Measurements from ENCODE around the gene CES1.
"Not testable (repeated sequence)": the region's sequence is repeated elsewhere in the genome, so short reads cannot be mapped to it uniquely, and the experiment has no call there.

The CES1 gene

GRCh38 chr16:55868137-55868536, 35.2 kb upstream of the CES1 start:
- no peak for DNase-seq (ENCODE audit: low spot score)
- TF ChIP-seq CTCF (IDR thresholded peaks at IDR 0.05; ENCODE audit: extremely low read depth, missing control alignments), result no peak

GRCh38 chr16:55861288-55861687, 28.4 kb upstream of the CES1 start:
- no peak for DNase-seq (ENCODE audit: low spot score)
- no peak for TF ChIP-seq CTCF (IDR thresholded peaks at IDR 0.05; ENCODE audit: extremely low read depth, missing control alignments)

- DNase-seq (ENCODE audit: low spot score), result not testable (repeated sequence)
Observed at GRCh38 chr16:55857650-55858049, 24.8 kb upstream of the CES1 start.

GRCh38 chr16:55856950-55857349, 24.1 kb upstream of the CES1 start:
- DNase-seq (ENCODE audit: low spot score), result no peak
- TF ChIP-seq CTCF (IDR thresholded peaks at IDR 0.05; ENCODE audit: extremely low read depth, missing control alignments), result no peak

- no peak for TF ChIP-seq CTCF (IDR thresholded peaks at IDR 0.05; ENCODE audit: extremely low read depth, missing control alignments)
Observed at GRCh38 chr16:55853114-55853513, 20.2 kb upstream of the CES1 start.

GRCh38 chr16:55849536-55849935, 16.6 kb upstream of the CES1 start:
- TF ChIP-seq CTCF (IDR thresholded peaks at IDR 0.05; ENCODE audit: extremely low read depth, missing control alignments), result no peak
- no peak for DNase-seq (ENCODE audit: low spot score)

More at GRCh38 chr16:55853114-55853513, 20.2 kb upstream of the CES1 start:
- DNase-seq (ENCODE audit: low spot score), result no peak

- TF ChIP-seq CTCF (IDR thresholded peaks at IDR 0.05; ENCODE audit: extremely low read depth, missing control alignments), result no peak
- DNase-seq (ENCODE audit: low spot score), result no peak
Observed at GRCh38 chr16:55846598-55847346, 13.9 kb upstream of the CES1 start.

- no peak for DNase-seq (ENCODE audit: low spot score)
- no peak for TF ChIP-seq CTCF (IDR thresholded peaks at IDR 0.05; ENCODE audit: extremely low read depth, missing control alignments)
Observed at GRCh38 chr16:55843105-55843395, 10.2 kb upstream of the CES1 start.

Data from GM20000 (cell line).